ENCODE results near the gene UBE2E3. TPM values are rescaled to one million over a fixed set of nuclear protein-coding genes. Genes with fewer than 3 reads are reported as not detected.

Gene UBE2E3
- total and polyA plus RNA-seq, 2 of the 13 experiments (the other 11 are each of a cell fraction or from before 2014, with no cell fraction given), result 45.7 to 92.6 TPM

GRCh38 chr2:180952731-180953336 is 27.6 kb upstream of the UBE2E3 start (continued):
- peak; percentile 54; the same call in 1 of the 2 replicates for TF ChIP-seq ZNF7 (CRISPR knock-in tag; IDR thresholded peaks at IDR 0.05)

- FAIRE-seq (no peak), DNase-seq (ENCODE audit: low spot score) (no peak), ATAC-seq (no peak)
- intact Hi-C loops (cut with micrococcal nuclease; ENCODE audit: unreplicated experiment), result no loop called here
- Histone ChIP-seq H3K4me1 (ENCODE audit: insufficient read depth, low read length) (no peaks in the 10 kb centered on the region), H3K36me3 (replicated peaks in 1 of 2; ENCODE audit: control insufficient read depth in 1 of 2, insufficient read depth in 2 of 2, low read length in 2 of 2) (no peaks in the 10 kb centered on the region), H4K20me1 (ENCODE audit: insufficient read depth, low read length) (no peaks in the 10 kb centered on the region), H3K27me3 (ENCODE audit: control insufficient read depth in 1 of 2, insufficient read depth in 2 of 2, low read length in 2 of 2) (no peaks in the 10 kb centered on the region), H3K9ac (ENCODE audit: insufficient read depth, low read depth, low read length) (no peak overlapping the region), H3K27ac (ENCODE audit: extremely low read length, insufficient read depth, low read length) (no peak overlapping the region), H3K9me3 (ENCODE audit: low read length) (no peaks in the 10 kb centered on the region), H3K79me2 (ENCODE audit: insufficient read depth, low read length) (no peaks in the 10 kb centered on the region), H2AFZ (ENCODE audit: low read length) (no peak overlapping the region), H3K4me2 (ENCODE audit: low read depth, low read length) (no peak overlapping the region), H3K4me3 (replicated peaks in 1 of 3; ENCODE audit: insufficient read depth in 1 of 3, low read depth in 2 of 3, low read length in 3 of 3) (no peak overlapping the region)
- no TSS peak for BruUV-seq (replicated peaks)
- ChIA-PET CTCF (ENCODE audit: low intra/inter-chr PET ratio, low total read pairs) (no interaction called here), POLR2A (no interaction called here)
- TF ChIP-seq MNT (IDR thresholded peaks at IDR 0.05) (peak; percentile 65), MAF1 (CRISPR knock-in tag; IDR thresholded peaks at IDR 0.05; ENCODE audit: borderline replicate concordance) (no peak), ISL2 (CRISPR knock-in tag; IDR thresholded peaks at IDR 0.05) (no peak), LCORL (IDR thresholded peaks at IDR 0.05) (peak; percentile 91), LCORL (CRISPR knock-in tag; IDR thresholded peaks at IDR 0.05) (no peak)
- in situ Hi-C loops (cut with HindIII; ENCODE audit: extremely low pct_ligation_motif_present, low pct_unique_long_range_greater_than_20kb), result no loop called here
These were observed 26.9 kb upstream of the UBE2E3 start for GRCh38 chr2:180953550-180953949.

- ChIA-PET CTCF (ENCODE audit: low intra/inter-chr PET ratio, low total read pairs) (no interaction called here), POLR2A (no interaction called here)
- H3K9ac ChIP-seq (ENCODE audit: insufficient read depth, low read depth, low read length), result no peak overlapping the region
- H4K20me1 ChIP-seq (ENCODE audit: insufficient read depth, low read length), result no peaks in the 10 kb centered on the region
- no peak overlapping the region for H3K27ac ChIP-seq (ENCODE audit: extremely low read length, insufficient read depth, low read length)
- H3K4me3 ChIP-seq (replicated peaks in 1 of 3; ENCODE audit: insufficient read depth in 1 of 3, low read depth in 2 of 3, low read length in 3 of 3), result no peak overlapping the region
- DNase-seq (ENCODE audit: low spot score), result no peak
- intact Hi-C loops (cut with micrococcal nuclease; ENCODE audit: unreplicated experiment) (no loop called here), in situ Hi-C loops (cut with HindIII; ENCODE audit: extremely low pct_ligation_motif_present, low pct_unique_long_range_greater_than_20kb) (no loop called here)
- no TSS peak for BruUV-seq (replicated peaks)
- no peak overlapping the region for H2AFZ ChIP-seq (ENCODE audit: low read length)
- no peaks in the 10 kb centered on the region for H3K79me2 ChIP-seq (ENCODE audit: insufficient read depth, low read length)
- no peak for ATAC-seq
- no peaks in the 10 kb centered on the region for H3K9me3 ChIP-seq (ENCODE audit: low read length)
- FAIRE-seq, result no peak
- no peak overlapping the region for H3K4me2 ChIP-seq (ENCODE audit: low read depth, low read length)
- no peaks in the 10 kb centered on the region for H3K4me1 ChIP-seq (ENCODE audit: insufficient read depth, low read length)
- H3K27me3 ChIP-seq (ENCODE audit: control insufficient read depth in 1 of 2, insufficient read depth in 2 of 2, low read length in 2 of 2), result no peaks in the 10 kb centered on the region
- H3K36me3 ChIP-seq (replicated peaks in 1 of 2; ENCODE audit: control insufficient read depth in 1 of 2, insufficient read depth in 2 of 2, low read length in 2 of 2), result no peaks in the 10 kb centered on the region
- TF ChIP-seq ZNF30 (CRISPR knock-in tag; IDR thresholded peaks at IDR 0.05) (no peak), HIVEP1 (CRISPR knock-in tag; IDR thresholded peaks at IDR 0.05) (no peak), ZNF430 (CRISPR knock-in tag; IDR thresholded peaks at IDR 0.05) (no peak), RBM39 (IDR thresholded peaks at IDR 0.05; ENCODE audit: low read depth, low read length, poor library complexity, severe bottlenecking) (no peak), HMGXB4 (CRISPR knock-in tag; IDR thresholded peaks at IDR 0.05; ENCODE audit: borderline replicate concordance in 1 of 2, low read depth in 1 of 2) (no peak)
These were observed 25.3 kb upstream of the UBE2E3 start for GRCh38 chr2:180955101-180955500.
